HepG2 (cell line): Measurements from ENCODE around the gene PRM3. TPM values are rescaled to one million over a fixed set of nuclear protein-coding genes. Genes with fewer than 3 reads are reported as not detected.

Experiments
- HES4 ChIP-seq: sonication (generic); formaldehyde crosslinking; IDR thresholded peaks from 2 replicates; pipeline ENCODE4 v1.9.0; 2021; ENCODE audit warnings: mild to moderate bottlenecking, missing genetic modification reagents, borderline replicate concordance
- HOXD1 ChIP-seq: sonication (generic); formaldehyde crosslinking; IDR thresholded peaks from 2 replicates; pipeline ENCODE4 v1.5.0; 2020; ENCODE audit warnings: missing genetic modification reagents
- KDM5B ChIP-seq: sonication (generic); formaldehyde crosslinking; IDR thresholded peaks from 2 replicates; pipeline ENCODE4 v1.4.0; 2020; ENCODE audit warnings: missing genetic modification reagents, mild to moderate bottlenecking, borderline replicate concordance
- MBNL3 ChIP-seq: fragments of 250-450 bp; sonication (Bioruptor Pico); conservative IDR thresholded peaks from 2 replicates; pipeline ENCODE4 v1.8.0; 2022; ENCODE audit warnings: mild to moderate bottlenecking, inconsistent platforms
- REPIN1 ChIP-seq: sonication (generic); formaldehyde crosslinking; IDR thresholded peaks from 2 replicates; pipeline ENCODE4 v1.8.0; 2022; ENCODE audit warnings: missing genetic modification reagents, low read depth, mild to moderate bottlenecking, borderline replicate concordance
- ZBTB8A ChIP-seq: sonication (generic); formaldehyde crosslinking; IDR thresholded peaks from 2 replicates; pipeline ENCODE4 v1.4.0; 2020; ENCODE audit warnings: mild to moderate bottlenecking, low read depth, missing genetic modification reagents, borderline replicate concordance
- ZFY ChIP-seq: sonication (generic); formaldehyde crosslinking; IDR thresholded peaks from 2 replicates; pipeline ENCODE4 v1.4.0; 2020; ENCODE audit warnings: missing genetic modification reagents
- ZNF180 ChIP-seq: sonication (generic); formaldehyde crosslinking; IDR thresholded peaks from 2 replicates; pipeline ENCODE4 v1.4.0; 2020; ENCODE audit warnings: low read depth, missing genetic modification reagents, borderline replicate concordance
- ZNF251 ChIP-seq: sonication (generic); formaldehyde crosslinking; IDR thresholded peaks from 2 replicates; pipeline ENCODE4 v1.9.0; 2021; ENCODE audit warnings: mild to moderate bottlenecking, missing genetic modification reagents
- ZNF383 ChIP-seq: sonication (generic); formaldehyde crosslinking; IDR thresholded peaks from 2 replicates; pipeline ENCODE4 v1.4.0; 2020; ENCODE audit warnings: missing genetic modification reagents, mild to moderate bottlenecking, borderline replicate concordance
- polyA plus RNA-seq, 8 experiments: library from polyadenylated mRNA; depleted of rRNA in 3 of 8; stranded (reverse) in 7 of 8; unstranded in 1 of 8; fragments of >200 nt; fragmentation: Illumina TruSeq in 4 of 8; extraction: Trizol in 4 of 8; gene quantifications; 2 replicates each; pipeline versions ENCODE4 v1.2.1 to v1.2.3, GENCODE V29; 2011 to 2016; ENCODE audit warnings: low read depth in 4 of 8, missing spikeins in 1 of 8, mixed read lengths in 1 of 8; ENCODE audit not compliant: insufficient read depth in 1 of 8
- total RNA-seq, 5 experiments: library from RNA; depleted of rRNA; stranded (reverse); fragments of >200 nt; fragmentation: Illumina TruSeq; extraction: Trizol; gene quantifications; 2 replicates each; pipeline ENCODE4 v1.2.3, GENCODE V29; 2016; ENCODE audit warnings: low read depth in 1 of 5
- TF ChIP-seq, protein P1 (sequence below): sonication (generic); formaldehyde crosslinking; IDR thresholded peaks from 2 replicates; pipeline ENCODE4 v1.5.1; 2020; ENCODE audit warnings: mild to moderate bottlenecking, missing genetic modification reagents
- TF ChIP-seq, protein P2 (sequence below): sonication (generic); formaldehyde crosslinking; IDR thresholded peaks from 2 replicates; pipeline ENCODE4 v1.8.0; 2022; ENCODE audit warnings: missing genetic modification reagents, mild to moderate bottlenecking, borderline replicate concordance
- TF ChIP-seq, protein P3 (sequence below): sonication (generic); formaldehyde crosslinking; IDR thresholded peaks from 2 replicates; pipeline ENCODE4 v1.5.0; 2020; ENCODE audit warnings: missing genetic modification reagents, mild to moderate bottlenecking, borderline replicate concordance
- TF ChIP-seq, protein P4 (sequence below): sonication (generic); formaldehyde crosslinking; IDR thresholded peaks from 2 replicates; pipeline ENCODE4 v1.4.0; 2020; ENCODE audit warnings: mild to moderate bottlenecking, missing genetic modification reagents
- TF ChIP-seq, protein P5 (sequence below): IDR thresholded peaks from 2 replicates; pipeline ENCODE4 v1.6.1; 2016; ENCODE audit warnings: missing compliant biosample characterization, missing genetic modification reagents, borderline replicate concordance
- TF ChIP-seq, protein P6 (sequence below): sonication (generic); formaldehyde crosslinking; IDR thresholded peaks from 2 replicates; pipeline ENCODE4 v1.4.0; 2020; ENCODE audit warnings: missing genetic modification reagents

PRM3 gene
- total and polyA plus RNA-seq, 2 of the 13 experiments (the other 11 are each of a cell fraction or from before 2014, with no cell fraction given), result not detected

DNA sequence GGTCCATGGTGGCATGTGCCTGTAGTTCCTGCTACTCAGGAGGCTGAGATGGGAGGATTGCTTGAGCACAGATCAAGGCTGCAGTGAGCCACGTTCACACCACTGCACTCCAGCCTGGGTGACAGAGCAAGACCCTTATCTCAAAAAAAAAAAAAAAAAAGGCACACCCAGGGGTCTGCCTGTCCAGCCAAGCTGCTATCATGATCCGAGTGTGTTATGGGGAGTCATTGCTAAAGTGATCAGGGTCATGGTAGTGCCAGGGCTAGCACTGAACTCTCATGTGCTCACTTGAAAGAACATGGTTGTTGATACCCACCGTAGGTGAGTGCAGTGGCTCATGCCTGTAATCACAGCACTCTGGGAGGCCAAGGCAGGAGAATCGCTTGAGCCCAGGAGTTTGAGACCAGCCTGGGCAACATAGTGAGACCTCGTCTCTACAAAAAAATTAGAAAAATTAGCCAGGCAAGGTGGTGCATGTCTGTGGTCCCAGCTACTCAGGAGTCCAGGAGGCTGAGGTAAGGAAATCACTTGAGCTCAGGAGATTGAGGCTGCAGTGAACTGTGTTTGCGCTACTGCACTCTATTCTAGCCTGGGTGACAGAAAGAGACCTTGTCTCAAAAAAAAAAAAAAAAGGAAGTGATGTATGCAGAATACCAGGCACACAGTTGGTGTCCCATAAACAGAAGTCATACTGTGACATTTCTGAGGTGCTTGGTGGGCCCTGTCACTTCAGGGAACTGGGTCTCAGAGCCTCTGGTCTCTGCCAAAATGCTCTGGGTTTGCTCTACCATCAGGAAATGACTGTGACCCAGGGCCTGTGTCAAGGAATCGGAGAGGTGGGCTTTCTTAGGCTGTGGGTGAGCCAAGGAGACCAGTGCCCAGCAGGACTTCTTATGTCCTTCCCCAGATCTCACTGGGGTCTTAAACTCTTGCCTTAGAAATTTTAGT is 5.5 kb upstream of the PRM3 start (continued):
- TF ChIP-seq, protein P1, sequence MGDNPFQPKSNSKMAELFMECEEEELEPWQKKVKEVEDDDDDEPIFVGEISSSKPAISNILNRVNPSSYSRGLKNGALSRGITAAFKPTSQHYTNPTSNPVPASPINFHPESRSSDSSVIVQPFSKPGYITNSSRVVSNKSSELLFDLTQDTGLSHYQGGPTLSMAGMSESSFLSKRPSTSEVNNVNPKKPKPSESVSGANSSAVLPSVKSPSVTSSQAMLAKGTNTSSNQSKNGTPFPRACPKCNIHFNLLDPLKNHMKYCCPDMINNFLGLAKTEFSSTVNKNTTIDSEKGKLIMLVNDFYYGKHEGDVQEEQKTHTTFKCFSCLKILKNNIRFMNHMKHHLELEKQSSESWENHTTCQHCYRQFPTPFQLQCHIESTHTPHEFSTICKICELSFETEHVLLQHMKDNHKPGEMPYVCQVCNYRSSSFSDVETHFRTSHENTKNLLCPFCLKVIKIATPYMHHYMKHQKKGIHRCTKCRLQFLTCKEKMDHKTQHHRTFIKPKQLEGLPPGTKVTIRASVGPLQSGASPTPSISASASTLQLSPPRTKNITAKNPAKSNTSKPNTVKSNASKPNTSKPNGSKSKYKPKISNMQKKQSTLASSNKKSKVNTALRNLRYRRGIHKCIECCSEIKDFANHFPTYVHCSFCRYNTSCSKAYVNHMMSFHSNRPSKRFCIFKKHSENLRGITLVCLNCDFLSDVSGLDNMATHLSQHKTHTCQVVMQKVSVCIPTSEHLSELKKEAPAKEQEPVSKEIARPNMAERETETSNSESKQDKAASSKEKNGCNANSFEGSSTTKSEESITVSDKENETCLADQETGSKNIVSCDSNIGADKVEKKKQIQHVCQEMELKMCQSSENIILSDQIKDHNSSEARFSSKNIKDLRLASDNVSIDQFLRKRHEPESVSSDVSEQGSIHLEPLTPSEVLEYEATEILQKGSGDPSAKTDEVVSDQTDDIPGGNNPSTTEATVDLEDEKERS (CRISPR knock-in tag), result no peak
- TF ChIP-seq MBNL3 (CRISPR knock-in tag) (no peak), ZNF251 (CRISPR knock-in tag) (no peak), REPIN1 (CRISPR knock-in tag) (peak; percentile 47; the same call in 1 of the 2 replicates), ZNF383 (CRISPR knock-in tag) (no peak; the same call in 1 of the 2 replicates), HOXD1 (no peak), HES4 (CRISPR knock-in tag) (no peak), KDM5B (CRISPR knock-in tag) (no peak; the same call in 1 of the 2 replicates), ZFY (CRISPR knock-in tag) (no peak), ZNF180 (no peak), ZBTB8A (CRISPR knock-in tag) (peak; percentile 81; the same call in 1 of the 2 replicates)
- TF ChIP-seq, protein P2, sequence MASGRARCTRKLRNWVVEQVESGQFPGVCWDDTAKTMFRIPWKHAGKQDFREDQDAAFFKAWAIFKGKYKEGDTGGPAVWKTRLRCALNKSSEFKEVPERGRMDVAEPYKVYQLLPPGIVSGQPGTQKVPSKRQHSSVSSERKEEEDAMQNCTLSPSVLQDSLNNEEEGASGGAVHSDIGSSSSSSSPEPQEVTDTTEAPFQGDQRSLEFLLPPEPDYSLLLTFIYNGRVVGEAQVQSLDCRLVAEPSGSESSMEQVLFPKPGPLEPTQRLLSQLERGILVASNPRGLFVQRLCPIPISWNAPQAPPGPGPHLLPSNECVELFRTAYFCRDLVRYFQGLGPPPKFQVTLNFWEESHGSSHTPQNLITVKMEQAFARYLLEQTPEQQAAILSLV (CRISPR knock-in tag), result no peak
- TF ChIP-seq, protein P3, sequence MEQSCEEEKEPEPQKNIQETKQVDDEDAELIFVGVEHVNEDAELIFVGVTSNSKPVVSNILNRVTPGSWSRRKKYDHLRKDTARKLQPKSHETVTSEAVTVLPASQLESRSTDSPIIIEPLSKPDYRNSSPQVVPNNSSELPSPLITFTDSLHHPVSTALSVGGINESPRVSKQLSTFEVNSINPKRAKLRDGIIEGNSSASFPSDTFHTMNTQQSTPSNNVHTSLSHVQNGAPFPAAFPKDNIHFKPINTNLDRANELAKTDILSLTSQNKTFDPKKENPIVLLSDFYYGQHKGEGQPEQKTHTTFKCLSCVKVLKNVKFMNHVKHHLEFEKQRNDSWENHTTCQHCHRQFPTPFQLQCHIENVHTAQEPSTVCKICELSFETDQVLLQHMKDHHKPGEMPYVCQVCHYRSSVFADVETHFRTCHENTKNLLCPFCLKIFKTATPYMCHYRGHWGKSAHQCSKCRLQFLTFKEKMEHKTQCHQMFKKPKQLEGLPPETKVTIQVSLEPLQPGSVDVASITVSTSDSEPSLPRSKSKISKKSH (CRISPR knock-in tag), result no peak
- TF ChIP-seq, protein P4, sequence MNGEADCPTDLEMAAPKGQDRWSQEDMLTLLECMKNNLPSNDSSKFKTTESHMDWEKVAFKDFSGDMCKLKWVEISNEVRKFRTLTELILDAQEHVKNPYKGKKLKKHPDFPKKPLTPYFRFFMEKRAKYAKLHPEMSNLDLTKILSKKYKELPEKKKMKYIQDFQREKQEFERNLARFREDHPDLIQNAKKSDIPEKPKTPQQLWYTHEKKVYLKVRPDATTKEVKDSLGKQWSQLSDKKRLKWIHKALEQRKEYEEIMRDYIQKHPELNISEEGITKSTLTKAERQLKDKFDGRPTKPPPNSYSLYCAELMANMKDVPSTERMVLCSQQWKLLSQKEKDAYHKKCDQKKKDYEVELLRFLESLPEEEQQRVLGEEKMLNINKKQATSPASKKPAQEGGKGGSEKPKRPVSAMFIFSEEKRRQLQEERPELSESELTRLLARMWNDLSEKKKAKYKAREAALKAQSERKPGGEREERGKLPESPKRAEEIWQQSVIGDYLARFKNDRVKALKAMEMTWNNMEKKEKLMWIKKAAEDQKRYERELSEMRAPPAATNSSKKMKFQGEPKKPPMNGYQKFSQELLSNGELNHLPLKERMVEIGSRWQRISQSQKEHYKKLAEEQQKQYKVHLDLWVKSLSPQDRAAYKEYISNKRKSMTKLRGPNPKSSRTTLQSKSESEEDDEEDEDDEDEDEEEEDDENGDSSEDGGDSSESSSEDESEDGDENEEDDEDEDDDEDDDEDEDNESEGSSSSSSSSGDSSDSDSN (CRISPR knock-in tag), result peak; percentile 66; the same call in 1 of the 2 replicates
- TF ChIP-seq, protein P5, sequence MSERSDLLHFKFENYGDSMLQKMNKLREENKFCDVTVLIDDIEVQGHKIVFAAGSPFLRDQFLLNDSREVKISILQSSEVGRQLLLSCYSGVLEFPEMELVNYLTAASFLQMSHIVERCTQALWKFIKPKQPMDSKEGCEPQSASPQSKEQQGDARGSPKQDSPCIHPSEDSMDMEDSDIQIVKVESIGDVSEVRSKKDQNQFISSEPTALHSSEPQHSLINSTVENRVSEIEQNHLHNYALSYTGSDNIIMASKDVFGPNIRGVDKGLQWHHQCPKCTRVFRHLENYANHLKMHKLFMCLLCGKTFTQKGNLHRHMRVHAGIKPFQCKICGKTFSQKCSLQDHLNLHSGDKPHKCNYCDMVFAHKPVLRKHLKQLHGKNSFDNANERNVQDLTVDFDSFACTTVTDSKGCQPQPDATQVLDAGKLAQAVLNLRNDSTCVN (CRISPR knock-in tag), result no peak; the same call in 1 of the 2 replicates
- TF ChIP-seq, protein P6, sequence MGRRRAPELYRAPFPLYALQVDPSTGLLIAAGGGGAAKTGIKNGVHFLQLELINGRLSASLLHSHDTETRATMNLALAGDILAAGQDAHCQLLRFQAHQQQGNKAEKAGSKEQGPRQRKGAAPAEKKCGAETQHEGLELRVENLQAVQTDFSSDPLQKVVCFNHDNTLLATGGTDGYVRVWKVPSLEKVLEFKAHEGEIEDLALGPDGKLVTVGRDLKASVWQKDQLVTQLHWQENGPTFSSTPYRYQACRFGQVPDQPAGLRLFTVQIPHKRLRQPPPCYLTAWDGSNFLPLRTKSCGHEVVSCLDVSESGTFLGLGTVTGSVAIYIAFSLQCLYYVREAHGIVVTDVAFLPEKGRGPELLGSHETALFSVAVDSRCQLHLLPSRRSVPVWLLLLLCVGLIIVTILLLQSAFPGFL (CRISPR knock-in tag), result no peak
